Neural cell (in vitro differentiated cells): ENCODE data around the gene FEM1B. TPM values are rescaled to one million over a fixed set of nuclear protein-coding genes. Genes with fewer than 3 reads are reported as not detected.
A peak's percentile ranks its signal among the peaks of the same experiment; 100 is the strongest.

ENCODE experiments used
- H2AFZ ChIP-seq: fragments of 200-600, 300-800 bp; sonication (generic), shearing (Covaris generic); 2 replicates; pipeline ENCODE4 v1.6.0; 2014; ENCODE audit warnings: low read depth, mild to moderate bottlenecking, antibody characterized with exemption, low read length, moderate library complexity
- H3F3A ChIP-seq: fragments of 200-600 bp; shearing (Covaris generic); 2 replicates; pipeline ENCODE4 v1.6.1; 2016; ENCODE audit warnings: mild to moderate bottlenecking, moderate library complexity, mixed read lengths, antibody characterized with exemption, low read length; ENCODE audit not compliant: insufficient read depth, poor library complexity, severe bottlenecking
- H3K27ac ChIP-seq: fragments of 200-600, 300-800 bp; sonication (generic), shearing (Covaris generic); 2 replicates; pipeline ENCODE4 v1.5.1; 2014; ENCODE audit warnings: mild to moderate bottlenecking, low read length, moderate library complexity
- H3K27me3 ChIP-seq: fragments of 300-800, 200-600 bp; sonication (generic), shearing (Covaris generic); 2 replicates; pipeline ENCODE4 v1.6.0; 2014; ENCODE audit warnings: mild to moderate bottlenecking, low read depth, low read length, moderate library complexity; ENCODE audit not compliant: insufficient read depth
- H3K36me3 ChIP-seq: fragments of 300-800, 200-600 bp; sonication (generic), shearing (Covaris generic); 2 replicates; pipeline ENCODE4 v1.5.1; 2014; ENCODE audit warnings: mild to moderate bottlenecking, antibody characterized with exemption, low read length, moderate library complexity; ENCODE audit not compliant: insufficient read depth
- H3K4me2 ChIP-seq: fragments of 300-800, 200-600 bp; sonication (generic), shearing (Covaris generic); 2 replicates; pipeline ENCODE4 v1.6.0; 2014; ENCODE audit warnings: mild to moderate bottlenecking, low read length
- H3K4me3 ChIP-seq: fragments of 300-800, 200-600 bp; sonication (generic), shearing (Covaris generic); 2 replicates; pipeline ENCODE4 v1.5.1; 2014; ENCODE audit warnings: mild to moderate bottlenecking, low read length, moderate library complexity
- H3K79me2 ChIP-seq: fragments of 200-600 bp; shearing (Covaris generic); replicated peaks from 2 replicates; pipeline ENCODE4 v1.6.0; 2014; ENCODE audit warnings: mild to moderate bottlenecking, low read length, moderate library complexity; ENCODE audit not compliant: insufficient read depth
- H3K9ac ChIP-seq: fragments of 300-800, 200-600 bp; sonication (generic), shearing (Covaris generic); 2 replicates; pipeline ENCODE4 v1.6.1; 2016; ENCODE audit warnings: mild to moderate bottlenecking, low read length, mixed read lengths
- H3K9me2 ChIP-seq: fragments of 200-600 bp; shearing (Covaris generic); 2 replicates; pipeline ENCODE4 v1.6.1; 2016; ENCODE audit warnings: mild to moderate bottlenecking, low read length, mixed read lengths; ENCODE audit not compliant: insufficient read depth
- H3K9me3 ChIP-seq: fragments of 200-600, 300-800 bp; sonication (generic), shearing (Covaris generic); 2 replicates; pipeline ENCODE4 v1.6.1; 2016; ENCODE audit warnings: mild to moderate bottlenecking, mixed run types, low read length, moderate library complexity, mixed read lengths
- H4K20me1 ChIP-seq: fragments of 200-600 bp; shearing (Covaris generic); 2 replicates; pipeline ENCODE4 v1.6.1; 2016; ENCODE audit warnings: mild to moderate bottlenecking, mixed run types; ENCODE audit not compliant: insufficient read depth
- EP300 ChIP-seq: fragments of 450-650 bp; conservative IDR thresholded peaks from 2 replicates; pipeline ENCODE4 v1.6.1; 2014; ENCODE audit warnings: antibody characterized with exemption, mild to moderate bottlenecking, moderate library complexity; ENCODE audit not compliant: poor library complexity, severe bottlenecking
- EZH2 ChIP-seq: fragments of 200-600, 300-800 bp; shearing (Covaris generic), sonication (generic); IDR thresholded peaks from 2 replicates; pipeline ENCODE4 v1.6.1; 2014; ENCODE audit warnings: antibody characterized with exemption, low read length, borderline replicate concordance, mild to moderate bottlenecking; ENCODE audit not compliant: insufficient read depth, poor library complexity, severe bottlenecking
- MXI1 ChIP-seq: fragments of 450-650 bp; conservative IDR thresholded peaks from 2 replicates; pipeline ENCODE4 v1.6.1; 2014; ENCODE audit warnings: antibody characterized with exemption, mild to moderate bottlenecking; ENCODE audit not compliant: poor library complexity, severe bottlenecking
- RAD21 ChIP-seq: fragments of 450-650 bp; conservative IDR thresholded peaks from 2 replicates; pipeline ENCODE4 v1.6.1; 2014; ENCODE audit warnings: antibody characterized with exemption, mild to moderate bottlenecking, moderate library complexity
- SMC3 ChIP-seq: fragments of 450-650 bp; conservative IDR thresholded peaks from 2 replicates; pipeline ENCODE4 v1.6.1; 2014; ENCODE audit warnings: antibody characterized with exemption, mild to moderate bottlenecking, moderate library complexity; ENCODE audit not compliant: poor library complexity
- polyA plus RNA-seq: library from polyadenylated mRNA; depleted of rRNA; stranded (reverse); fragments of >200 nt; gene quantifications from 2 replicates; pipeline ENCODE4 v1.2.3, GENCODE V29; 2014
- TF ChIP-seq, protein P1 (sequence below): IDR thresholded peaks from 2 replicates; pipeline ENCODE4 v1.6.1; 2012; ENCODE audit warnings: borderline replicate concordance
- TF ChIP-seq, protein P2 (sequence below): fragments of 450-650 bp; IDR thresholded peaks from 2 replicates; pipeline ENCODE4 v1.5.1; 2014; ENCODE audit warnings: antibody characterized with exemption, mild to moderate bottlenecking, moderate library complexity; ENCODE audit not compliant: poor library complexity, severe bottlenecking

The FEM1B gene
- polyA plus RNA-seq, 1 donor from 2014 or later = 58.0 TPM

DNA sequence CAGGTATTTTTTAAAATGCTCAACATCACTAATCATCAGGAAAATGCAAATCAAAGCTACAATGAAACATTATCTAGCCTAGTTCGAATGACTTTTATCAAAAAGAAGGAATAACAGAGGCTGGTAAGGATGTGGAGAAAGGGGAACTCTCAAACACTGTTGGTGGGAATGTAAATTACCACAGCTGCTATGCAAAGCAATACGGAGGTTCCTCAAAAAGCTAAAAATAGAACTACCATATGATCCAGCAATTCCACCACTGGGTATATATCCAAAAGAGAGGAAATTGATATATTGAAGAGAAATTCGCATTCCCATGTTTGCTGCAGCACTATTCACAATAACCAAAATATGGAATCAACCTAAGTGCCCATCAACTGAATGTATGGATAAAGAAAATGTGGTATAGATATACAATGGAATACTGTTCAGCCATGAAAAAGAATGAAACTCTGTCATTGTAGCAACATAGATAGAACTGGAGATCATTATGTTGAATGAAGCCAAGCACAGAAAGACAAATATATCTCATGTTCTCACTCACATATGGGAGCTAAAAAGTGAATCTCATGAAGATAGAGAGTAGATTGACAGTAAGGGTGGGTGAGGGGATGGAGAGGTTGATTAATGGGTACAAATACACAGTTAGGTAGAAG, 28.4 kb upstream of the FEM1B start:
- Histone ChIP-seq H3K27ac (no peak overlapping the region), H3K79me2 (no peaks in the 10 kb centered on the region)

DNA sequence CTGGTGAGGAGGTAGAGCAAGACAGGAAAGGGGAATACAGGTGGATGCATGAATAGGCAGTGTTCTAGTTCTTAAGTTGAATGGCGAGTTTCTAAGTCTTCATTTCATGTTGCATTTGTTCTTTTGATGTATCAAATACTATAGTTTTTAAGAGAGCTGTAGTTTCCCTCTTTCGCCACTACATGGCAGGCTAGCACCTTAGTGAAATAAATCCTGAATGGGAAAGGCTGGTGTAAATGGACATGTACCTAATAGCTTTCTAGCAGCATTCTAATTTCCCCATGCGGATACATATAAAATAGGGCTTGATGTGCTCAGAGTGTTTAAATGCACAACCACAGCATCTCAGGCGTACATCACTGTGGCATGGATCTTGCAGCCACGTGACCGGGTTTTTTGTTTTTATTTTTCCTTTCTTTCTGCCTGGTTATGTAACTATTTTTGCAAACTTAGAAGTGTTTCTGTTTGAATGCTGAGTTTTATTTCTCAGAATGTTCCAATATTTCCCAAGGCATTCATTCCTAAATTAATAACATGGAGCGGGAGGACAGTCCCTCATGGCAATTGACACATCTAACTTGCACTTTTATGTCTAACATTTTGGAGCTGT, 24.5 kb upstream of the FEM1B start:
- Histone ChIP-seq H3K4me2 (no peak overlapping the region), H3K36me3 (no peaks in the 10 kb centered on the region), H3K4me3 (no peak overlapping the region), H4K20me1 (no peaks in the 10 kb centered on the region), H2AFZ (no peak overlapping the region), H3K27ac (no peak overlapping the region), H3K9me2 (no peaks in the 10 kb centered on the region), H3K79me2 (no peaks in the 10 kb centered on the region), H3K9me3 (no peaks in the 10 kb centered on the region), H3K27me3 (no peaks in the 10 kb centered on the region), H3K9ac (no peak overlapping the region), H3F3A (no peaks in the 10 kb centered on the region)
- no peak for TF ChIP-seq EZH2
- TF ChIP-seq, protein P1, sequence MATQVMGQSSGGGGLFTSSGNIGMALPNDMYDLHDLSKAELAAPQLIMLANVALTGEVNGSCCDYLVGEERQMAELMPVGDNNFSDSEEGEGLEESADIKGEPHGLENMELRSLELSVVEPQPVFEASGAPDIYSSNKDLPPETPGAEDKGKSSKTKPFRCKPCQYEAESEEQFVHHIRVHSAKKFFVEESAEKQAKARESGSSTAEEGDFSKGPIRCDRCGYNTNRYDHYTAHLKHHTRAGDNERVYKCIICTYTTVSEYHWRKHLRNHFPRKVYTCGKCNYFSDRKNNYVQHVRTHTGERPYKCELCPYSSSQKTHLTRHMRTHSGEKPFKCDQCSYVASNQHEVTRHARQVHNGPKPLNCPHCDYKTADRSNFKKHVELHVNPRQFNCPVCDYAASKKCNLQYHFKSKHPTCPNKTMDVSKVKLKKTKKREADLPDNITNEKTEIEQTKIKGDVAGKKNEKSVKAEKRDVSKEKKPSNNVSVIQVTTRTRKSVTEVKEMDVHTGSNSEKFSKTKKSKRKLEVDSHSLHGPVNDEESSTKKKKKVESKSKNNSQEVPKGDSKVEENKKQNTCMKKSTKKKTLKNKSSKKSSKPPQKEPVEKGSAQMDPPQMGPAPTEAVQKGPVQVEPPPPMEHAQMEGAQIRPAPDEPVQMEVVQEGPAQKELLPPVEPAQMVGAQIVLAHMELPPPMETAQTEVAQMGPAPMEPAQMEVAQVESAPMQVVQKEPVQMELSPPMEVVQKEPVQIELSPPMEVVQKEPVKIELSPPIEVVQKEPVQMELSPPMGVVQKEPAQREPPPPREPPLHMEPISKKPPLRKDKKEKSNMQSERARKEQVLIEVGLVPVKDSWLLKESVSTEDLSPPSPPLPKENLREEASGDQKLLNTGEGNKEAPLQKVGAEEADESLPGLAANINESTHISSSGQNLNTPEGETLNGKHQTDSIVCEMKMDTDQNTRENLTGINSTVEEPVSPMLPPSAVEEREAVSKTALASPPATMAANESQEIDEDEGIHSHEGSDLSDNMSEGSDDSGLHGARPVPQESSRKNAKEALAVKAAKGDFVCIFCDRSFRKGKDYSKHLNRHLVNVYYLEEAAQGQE = no peak
- peak; percentile 89 for TF ChIP-seq RAD21
- TF ChIP-seq, protein P2, sequence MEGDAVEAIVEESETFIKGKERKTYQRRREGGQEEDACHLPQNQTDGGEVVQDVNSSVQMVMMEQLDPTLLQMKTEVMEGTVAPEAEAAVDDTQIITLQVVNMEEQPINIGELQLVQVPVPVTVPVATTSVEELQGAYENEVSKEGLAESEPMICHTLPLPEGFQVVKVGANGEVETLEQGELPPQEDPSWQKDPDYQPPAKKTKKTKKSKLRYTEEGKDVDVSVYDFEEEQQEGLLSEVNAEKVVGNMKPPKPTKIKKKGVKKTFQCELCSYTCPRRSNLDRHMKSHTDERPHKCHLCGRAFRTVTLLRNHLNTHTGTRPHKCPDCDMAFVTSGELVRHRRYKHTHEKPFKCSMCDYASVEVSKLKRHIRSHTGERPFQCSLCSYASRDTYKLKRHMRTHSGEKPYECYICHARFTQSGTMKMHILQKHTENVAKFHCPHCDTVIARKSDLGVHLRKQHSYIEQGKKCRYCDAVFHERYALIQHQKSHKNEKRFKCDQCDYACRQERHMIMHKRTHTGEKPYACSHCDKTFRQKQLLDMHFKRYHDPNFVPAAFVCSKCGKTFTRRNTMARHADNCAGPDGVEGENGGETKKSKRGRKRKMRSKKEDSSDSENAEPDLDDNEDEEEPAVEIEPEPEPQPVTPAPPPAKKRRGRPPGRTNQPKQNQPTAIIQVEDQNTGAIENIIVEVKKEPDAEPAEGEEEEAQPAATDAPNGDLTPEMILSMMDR = peak; percentile 89
- peak; percentile 87 for TF ChIP-seq SMC3
- TF ChIP-seq MXI1 = no peak

More for the DNA sequence above, 28.4 kb upstream of the FEM1B start:
- Histone ChIP-seq H3K9ac (no peak overlapping the region), H3K9me2 (no peaks in the 10 kb centered on the region), H3K4me3 (no peak overlapping the region), H3F3A (no peaks in the 10 kb centered on the region), H3K4me2 (no peak overlapping the region), H4K20me1 (no peaks in the 10 kb centered on the region), H3K36me3 (no peaks in the 10 kb centered on the region), H2AFZ (no peak overlapping the region), H3K27me3 (no peaks in the 10 kb centered on the region), H3K9me3 (no peaks in the 10 kb centered on the region)
- no peak for TF ChIP-seq EP300
